ENCODE results near the gene PICK1.
"Not testable (repeated sequence)": the region's sequence is repeated elsewhere in the genome, so short reads cannot be mapped to it uniquely, and the experiment has no call there.

Gene PICK1

GRCh38 chr22:38115423-38116205, 58.4 kb downstream of the PICK1 start:
- DNase-seq (ENCODE audit: low spot score) = no peak

DNA sequence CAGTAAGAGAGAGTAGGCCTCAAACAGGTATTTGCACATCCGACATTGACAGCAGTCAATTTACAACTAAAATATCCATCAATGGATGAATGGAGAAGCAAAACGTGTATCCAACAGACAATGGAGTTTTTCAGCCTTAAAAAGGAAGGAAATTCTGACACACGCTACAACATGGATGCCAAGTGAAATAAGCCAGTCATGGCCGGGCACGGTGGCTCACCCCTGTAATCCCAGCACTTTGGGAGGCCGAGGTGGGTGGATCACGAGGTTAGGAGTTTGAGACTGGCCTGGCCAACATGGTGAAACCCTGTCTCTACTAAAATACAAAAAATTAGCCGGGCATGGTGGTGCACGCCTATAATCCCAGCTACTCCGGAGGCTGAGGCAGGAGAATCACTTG, 60.4 kb downstream of the PICK1 start:
- DNase-seq (ENCODE audit: low spot score) = not testable (repeated sequence)

- no peak for DNase-seq (ENCODE audit: low spot score)
Measured at GRCh38 chr22:38118182-38118581, 61.0 kb downstream of the PICK1 start.

DNA sequence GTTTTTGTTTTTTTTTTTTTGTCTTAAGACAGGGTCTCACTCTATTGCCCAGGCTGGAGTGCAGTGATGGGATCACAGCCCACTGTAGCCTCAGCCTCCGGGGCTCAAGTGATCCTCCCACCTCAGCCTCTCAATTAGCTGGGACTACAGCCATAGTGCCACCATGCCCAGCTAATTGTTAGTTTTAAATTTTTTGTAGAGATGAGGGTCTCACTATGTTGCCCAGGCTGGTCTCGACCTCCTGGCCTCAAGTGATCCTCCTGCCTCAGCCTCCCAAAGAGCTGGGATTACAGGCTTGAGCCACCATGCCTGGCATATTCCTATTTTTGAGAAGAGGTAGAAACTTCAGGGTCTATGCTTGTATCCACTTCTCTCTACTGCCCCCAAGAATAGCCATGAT, 61.5 kb downstream of the PICK1 start:
- not testable (repeated sequence) for DNase-seq (ENCODE audit: low spot score)

- no peak for DNase-seq (ENCODE audit: low spot score)
Measured at GRCh38 chr22:38120359-38121110, 63.3 kb downstream of the PICK1 start.

GRCh38 chr22:38122616-38123015, 65.4 kb downstream of the PICK1 start:
- no peak for DNase-seq (ENCODE audit: low spot score)

DNA sequence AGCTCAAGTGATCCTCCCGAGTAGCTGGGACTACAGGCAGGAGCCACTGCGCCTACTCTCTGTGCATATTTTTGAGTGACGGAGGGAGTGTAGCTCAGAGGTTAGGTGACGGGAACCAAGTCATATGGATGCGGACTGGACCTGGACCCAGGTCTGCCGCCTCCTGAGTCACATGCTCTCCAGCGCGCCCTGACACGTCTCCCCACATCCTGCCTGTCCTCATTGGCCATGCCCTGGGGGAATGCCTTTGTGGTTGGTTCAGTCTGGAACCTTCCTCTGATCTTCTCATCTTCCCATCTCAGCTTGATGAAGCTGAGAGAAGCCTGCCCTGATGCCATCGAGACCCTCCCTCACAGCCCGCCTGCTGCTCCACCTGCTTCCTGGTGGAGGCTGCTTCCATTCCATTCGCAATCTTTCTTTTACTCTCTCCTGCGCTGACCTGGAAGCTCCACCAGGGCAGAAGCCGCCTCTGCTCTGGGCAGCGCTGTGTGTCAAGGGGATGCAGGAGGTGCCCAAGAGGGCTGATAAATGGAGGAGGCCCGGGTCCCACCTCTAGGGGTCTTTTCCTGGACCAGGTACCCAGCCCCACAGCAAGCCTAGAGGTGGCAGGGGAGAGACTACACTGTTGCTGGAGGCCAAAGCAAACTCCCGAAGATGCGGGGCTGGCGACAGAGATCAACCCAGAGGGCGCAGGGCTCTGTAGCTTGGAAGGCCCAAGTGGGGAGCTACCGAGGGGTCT, 67.2 kb downstream of the PICK1 start:
- DNase-seq (ENCODE audit: low spot score) = no peak

GRCh38 chr22:38125038-38125610, 67.9 kb downstream of the PICK1 start:
- DNase-seq (ENCODE audit: low spot score) = no peak

Measured in HuH-7.5 (cell line).